Peyer's patch (tissue), 4 donors: ENCODE data around the gene DBNDD2. TPM values are rescaled to one million over a fixed set of nuclear protein-coding genes. Genes with fewer than 3 reads are reported as not detected.

Experiments
- DNase-seq, 3 donors: peaks; one replicate each; pipeline ENCODE4 v3.0.0-alpha.2; 2017 to 2019
- H3K27ac ChIP-seq, 4 donors: fragments of 200-600 bp; sonication (generic); one replicate each; pipeline ENCODE4 v1.5.1; 2016 to 2019
- H3K27me3 ChIP-seq, 2 donors: fragments of 200-600 bp; sonication (generic); one replicate each; pipeline ENCODE4 v1.5.1; 2019
- H3K36me3 ChIP-seq, 3 donors: fragments of 200-600 bp; sonication (generic); one replicate each; pipeline ENCODE4 v1.5.1; 2016 to 2019
- H3K4me1 ChIP-seq, 4 donors: fragments of 200-600 bp; sonication (generic); one replicate each; pipeline ENCODE4 v1.5.1; 2016 to 2019
- H3K4me3 ChIP-seq, 4 donors: fragments of 200-600 bp; sonication (generic); 1 replicate in 3 of 4; 2 replicates in 1 of 4; pipeline ENCODE4 v1.5.1; 2016 to 2019; ENCODE audit warnings: mild to moderate bottlenecking in 1 of 4
- H3K9me3 ChIP-seq, 4 donors: fragments of 200-600 bp; sonication (generic); one replicate each; pipeline ENCODE4 v1.5.1; 2016 to 2019; ENCODE audit warnings: mild to moderate bottlenecking in 1 of 4
- CTCF ChIP-seq, 6 experiments: fragments of 450-650 bp in 4 of 6; fragments of 200-600 bp in 2 of 6; sonication (generic) in 1 of 6; IDR thresholded peaks; one replicate each; pipeline ENCODE4 v1.5.1; 2017 to 2019; ENCODE audit warnings: antibody characterized with exemption in 6 of 6, mild to moderate bottlenecking in 3 of 6, moderate library complexity in 1 of 6
- POLR2A ChIP-seq, 2 donors: fragments of 450-650 bp; IDR thresholded peaks; one replicate each; pipeline ENCODE4 v1.5.1; 2017; ENCODE audit warnings: antibody characterized with exemption in 2 of 2, mild to moderate bottlenecking in 2 of 2, moderate library complexity in 2 of 2
- small RNA-seq, 2 donors: library from RNA; depleted of rRNA; stranded (forward); fragments of <200 nt; gene quantifications; one replicate each; pipeline ENCODE3, GENCODE V24; 2016
- total RNA-seq, 4 donors: library from RNA; depleted of rRNA; stranded (reverse); fragments of >200 nt; gene quantifications; one replicate each; pipeline ENCODE4 v1.1.0, GENCODE V29; 2016

DBNDD2 gene
- total RNA-seq, 4 donors from 2014 or later, result 62.7 to 75.2 (median 68.0) TPM

DNA sequence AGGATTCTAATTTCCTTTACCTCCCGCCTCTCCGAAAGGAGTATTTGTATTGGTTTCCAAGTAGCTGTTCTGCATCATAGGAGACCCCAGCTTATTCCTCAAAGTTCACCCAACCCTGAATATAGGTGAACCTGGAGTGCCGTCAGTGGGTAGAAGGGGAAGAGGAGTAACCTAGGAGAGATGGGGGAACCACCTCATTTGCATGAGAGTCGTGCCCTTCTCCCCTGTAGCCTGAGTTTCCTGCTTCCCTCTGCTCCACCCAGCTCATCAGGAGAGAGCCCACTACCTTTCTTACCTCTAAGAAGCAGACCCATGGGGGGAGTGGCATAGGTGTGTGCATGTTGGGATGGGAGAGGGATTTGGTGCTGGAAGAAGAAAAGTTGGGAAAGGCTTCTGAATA, 44.1 kb downstream of the DBNDD2 start:
- Histone ChIP-seq H3K27me3 (no peaks in the 10 kb centered on the region), H3K36me3 (no peaks in the 10 kb centered on the region), H3K4me3 (no peak overlapping the region), H3K27ac (no peak overlapping the region), H3K9me3 (no peaks in the 10 kb centered on the region), H3K4me1 (no peaks in the 10 kb centered on the region)
- DNase-seq, result peak in 1 of 3 donors; percentile 41
- TF ChIP-seq POLR2A (IDR thresholded peaks at IDR 0.05) (no peak), CTCF (IDR thresholded peaks at IDR 0.05) (no peak)

- no peaks in the 10 kb centered on the region for H3K36me3 ChIP-seq
- no peaks in the 10 kb centered on the region for H3K4me1 ChIP-seq
- TF ChIP-seq CTCF (IDR thresholded peaks at IDR 0.05) (no peak), POLR2A (IDR thresholded peaks at IDR 0.05) (no peak)
- H3K9me3 ChIP-seq, result no peaks in the 10 kb centered on the region
- no peak overlapping the region for H3K4me3 ChIP-seq
- DNase-seq, result no peak
- no peaks in the 10 kb centered on the region for H3K27me3 ChIP-seq
- H3K27ac ChIP-seq, result no peak overlapping the region
These were observed 44.9 kb downstream of the DBNDD2 start for GRCh38 chr20:45452772-45453691.

- H3K27me3 ChIP-seq, result no peaks in the 10 kb centered on the region
- H3K4me1 ChIP-seq, result no peaks in the 10 kb centered on the region
- no peaks in the 10 kb centered on the region for H3K9me3 ChIP-seq
- H3K36me3 ChIP-seq, result no peaks in the 10 kb centered on the region
- no peak overlapping the region for H3K27ac ChIP-seq
- TF ChIP-seq POLR2A (IDR thresholded peaks at IDR 0.05), result no peak
- TF ChIP-seq CTCF (IDR thresholded peaks at IDR 0.05), result peak in 4 of 6 experiments; percentile 23 to 65 (median 62)
- DNase-seq, result peak in 2 of 3 donors; percentile 59 to 79
- no peak overlapping the region for H3K4me3 ChIP-seq
These were observed 48.5 kb downstream of the DBNDD2 start for GRCh38 chr20:45456632-45457031.

DNA sequence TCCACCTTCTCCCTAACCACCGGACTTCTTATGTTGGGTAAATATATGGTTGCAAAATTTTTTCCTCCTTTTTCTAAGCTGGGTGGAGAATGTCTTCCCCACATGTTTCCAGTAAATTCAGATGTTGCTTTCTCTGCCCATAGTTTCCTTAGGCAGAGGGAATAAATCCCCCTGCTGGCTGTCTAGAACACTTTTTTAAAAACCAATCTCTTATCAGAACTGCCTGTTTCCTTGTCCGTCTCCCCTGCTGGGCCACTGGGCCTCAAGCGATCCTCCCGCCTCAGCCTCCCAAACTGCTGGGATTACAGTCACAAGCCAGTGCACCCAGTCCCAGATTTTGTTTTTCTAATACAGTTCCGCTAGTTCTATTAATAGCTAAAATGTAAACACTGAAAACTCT, 51.5 kb downstream of the DBNDD2 start:
- Histone ChIP-seq H3K4me1 (no peaks in the 10 kb centered on the region), H3K36me3 (no peaks in the 10 kb centered on the region), H3K27ac (no peak overlapping the region), H3K4me3 (no peak overlapping the region), H3K27me3 (no peaks in the 10 kb centered on the region), H3K9me3 (no peaks in the 10 kb centered on the region)
- TF ChIP-seq POLR2A (IDR thresholded peaks at IDR 0.05), result no peak
- TF ChIP-seq CTCF (IDR thresholded peaks at IDR 0.05), result no peak
- no peak for DNase-seq

Small RNAs within 50 kb of the gene (small RNA-seq; reads per million reads assigned to genes)
- gene MIR6812, result 0 to 0.45 reads per million in 2 donors

Other genes starting within 250 kb of the DBNDD2 start
- gene PI3, start 233.4 kb upstream of the DBNDD2 start, total RNA-seq, result 10 to 100 TPM in 2 of 4 donors, 1 to 10 TPM in 1, not detected in 1; 3.4 to 70.2 (median 58.7) TPM
- not detected for gene SEMG1, start 201.3 kb upstream of the DBNDD2 start, total RNA-seq
- not detected for gene SEMG2, start 186.9 kb upstream of the DBNDD2 start, total RNA-seq
- 10 to 100 TPM in 3 of 4 donors, 1 to 10 TPM in 1; 8.3 to 28.0 (median 17.8) TPM for gene SLPI, start 153.7 kb upstream of the DBNDD2 start, total RNA-seq
- gene RBPJL, start 101.4 kb upstream of the DBNDD2 start, total RNA-seq, result not detected
- gene MATN4, start 100.0 kb upstream of the DBNDD2 start, total RNA-seq, result not detected
- gene SDC4, start 59.9 kb upstream of the DBNDD2 start, total RNA-seq, result 10 to 100 TPM; 21.5 to 49.7 (median 32.5) TPM
- gene SYS1, start 45.1 kb upstream of the DBNDD2 start, total RNA-seq, result 10 to 100 TPM; 23.1 to 62.2 (median 46.9) TPM
- gene TP53TG5, start 30.0 kb upstream of the DBNDD2 start, total RNA-seq, result not detected
- gene PIGT, start 7.9 kb downstream of the DBNDD2 start, total RNA-seq, result 100 to 1,000 TPM in 3 of 4 donors, 10 to 100 TPM in 1; 87.5 to 147 (median 113) TPM
- gene WFDC2, start 61.5 kb downstream of the DBNDD2 start, total RNA-seq, result 10 to 100 TPM in 1 of 4 donors, 1 to 10 TPM in 2, not detected in 1; 2.1 to 12.4 (median 7.9) TPM
- not detected for gene SPINT3, start 107.3 kb downstream of the DBNDD2 start, total RNA-seq
- not detected for gene WFDC6, start 131.2 kb downstream of the DBNDD2 start, total RNA-seq
- not detected for gene EPPIN, start 139.1 kb downstream of the DBNDD2 start, total RNA-seq
- gene WFDC8, start 171.0 kb downstream of the DBNDD2 start, total RNA-seq, result not detected
- gene WFDC10A, start 221.4 kb downstream of the DBNDD2 start, total RNA-seq, result not detected
- gene WFDC9, start 223.0 kb downstream of the DBNDD2 start, total RNA-seq, result not detected